ENCODE results near the gene DIDO1. TPM values are rescaled to one million over a fixed set of nuclear protein-coding genes. Genes with fewer than 3 reads are reported as not detected.

Gene DIDO1
- total and polyA plus RNA-seq, 12 donors, result 16.0 to 44.6 (median 37.0) TPM

DNA sequence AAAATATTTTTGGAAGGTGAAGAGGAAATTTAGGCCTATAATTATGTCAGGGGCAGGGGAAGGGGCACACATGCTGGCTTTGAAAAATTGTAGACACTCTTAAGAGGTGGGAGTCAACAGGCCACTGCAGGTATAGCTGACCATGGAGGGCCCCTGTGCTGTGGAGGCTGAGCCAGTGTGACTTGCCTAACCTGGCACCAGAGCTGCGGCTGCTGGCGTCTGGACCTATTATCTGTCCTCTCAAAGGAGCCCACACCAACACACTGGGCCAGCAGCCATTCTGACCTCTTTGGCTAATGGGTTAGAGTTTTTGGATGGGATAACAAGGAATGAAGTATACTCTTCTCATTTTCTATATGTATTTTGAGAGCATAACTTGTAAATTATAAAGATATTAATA, 16.2 kb upstream of the DIDO1 start:
- Histone ChIP-seq H3K4me1 (peaks cover 9 to 67% (median 51%) of the 10 kb centered on the region in 9 donors), H3K9me3 (no peaks in the 10 kb centered on the region), H3K27me3 (no peaks in the 10 kb centered on the region), H3K36me3 (peaks cover 0 to 67% (median 38%) of the 10 kb centered on the region in 9 donors), H3K4me3 (no peak overlapping the region), H3K27ac (peak overlapping the region in 2 of 10 donors; percentile 11 to 28)
- DNase-seq (no peak), ATAC-seq (no peak)
- WGBS, 2 donors, result 34 to 55% methylated on average over 2 of the region's 2 CpGs
- TF ChIP-seq CTCF (IDR thresholded peaks at IDR 0.05), result no peak
- intact Hi-C loops (cut with DNase I), result no loop called here

DNA sequence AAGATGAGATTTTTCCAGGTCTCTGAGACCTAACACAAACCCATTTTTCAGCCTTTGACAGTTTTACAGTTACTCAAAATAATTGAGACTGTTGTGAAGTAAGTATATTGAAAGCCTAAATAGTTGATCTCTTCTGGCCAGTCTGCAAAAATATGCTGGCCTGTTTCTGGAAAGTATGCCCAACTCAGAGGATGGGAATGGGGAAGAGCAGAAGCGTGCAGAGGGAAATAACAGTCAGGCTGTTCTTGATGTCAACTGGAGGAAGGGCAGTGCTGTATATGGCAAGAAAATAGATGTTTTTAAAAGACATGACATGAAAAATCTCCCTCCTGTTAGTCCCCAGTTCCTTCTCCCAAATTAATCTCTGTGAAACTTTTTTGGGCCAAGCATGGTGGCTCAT, 15.5 kb upstream of the DIDO1 start:
- intact Hi-C loops (cut with DNase I), result no loop called here

GRCh38 chr20:62940875-62941274, 14.6 kb upstream of the DIDO1 start:
- 90 to 93% methylated on average over 8 of the region's 8 CpGs for WGBS, 2 donors
- Histone ChIP-seq H3K27me3 (no peaks in the 10 kb centered on the region), H3K4me1 (peaks cover 18 to 64% (median 48%) of the 10 kb centered on the region in 9 donors), H3K9me3 (no peaks in the 10 kb centered on the region), H3K36me3 (peaks cover 0 to 52% (median 37%) of the 10 kb centered on the region in 9 donors), H3K27ac (no peak overlapping the region), H3K4me3 (no peak overlapping the region)
- intact Hi-C loops (cut with DNase I), result no loop called here
- ATAC-seq (no peak), DNase-seq (no peak)
- no peak for TF ChIP-seq CTCF (IDR thresholded peaks at IDR 0.05)

More for the DNA sequence above, 15.5 kb upstream of the DIDO1 start:
- Histone ChIP-seq H3K36me3 (peaks cover 0 to 61% (median 38%) of the 10 kb centered on the region in 9 donors), H3K4me1 (peaks cover 9 to 64% (median 48%) of the 10 kb centered on the region in 9 donors), H3K9me3 (no peaks in the 10 kb centered on the region), H3K27me3 (no peaks in the 10 kb centered on the region), H3K27ac (no peak overlapping the region), H3K4me3 (no peak overlapping the region)
- DNase-seq (no peak), ATAC-seq (no peak)
- TF ChIP-seq CTCF (IDR thresholded peaks at IDR 0.05), result no peak
- 92 to 100% methylated on average over 1 of the region's 1 CpG for WGBS, 2 donors

- H3K9me3 ChIP-seq, result no peaks in the 10 kb centered on the region
- 0 to 1% methylated on average over 58 to 79 of the region's 79 CpGs for WGBS, 2 donors
- peak within 1 kb of the TSS; percentile 84 to 99 (median 94) for H3K27ac ChIP-seq
- peak; percentile 23 to 43 (median 36) for ATAC-seq
- H3K27me3 ChIP-seq, result no peaks in the 10 kb centered on the region
- peak; percentile 35 to 50 for DNase-seq
- peak within 1 kb of the TSS; percentile 82 to 97 (median 93) for H3K4me3 ChIP-seq
- peaks cover 21 to 77% (median 53%) of the 10 kb centered on the region in 9 donors for H3K4me1 ChIP-seq
- peak in 1 of 9 donors; percentile 27 for TF ChIP-seq CTCF (IDR thresholded peaks at IDR 0.05)
- intact Hi-C loops (cut with DNase I), result loop anchor here in 2 of 10 donors (5.0 to 10.0 kb wide), 2 partner anchors 36 to 63 kb away; no protein-coding TSS in a partner anchor
- peaks cover 0 to 49% (median 11%) of the 10 kb centered on the region in 9 donors for H3K36me3 ChIP-seq
Measured at GRCh38 chr20:62938105-62938888, 12.0 kb upstream of the DIDO1 start, which contains the start of gene GID8. TSS of gene GID8 (plus strand) at chr20:62938147. CDS start at chr20:62941503, 3,356 bp downstream.
